DOHH2 (cell line): ENCODE data around the gene MYOZ2.

Experiments
- H3F3A ChIP-seq: fragments of 200-600 bp; sonication (generic), shearing (Covaris generic); 2 replicates; pipeline ENCODE4 v1.6.0; 2016; ENCODE audit warnings: antibody characterized with exemption, mild to moderate bottlenecking; ENCODE audit not compliant: control insufficient read depth, insufficient read depth
- H3K27ac ChIP-seq: fragments of 200-600 bp; sonication (generic); 2 replicates; pipeline ENCODE4 v1.5.1; 2014; ENCODE audit warnings: low read depth, mild to moderate bottlenecking, low read length, moderate library complexity
- H3K27me3 ChIP-seq: fragments of 200-600 bp; sonication (generic); 2 replicates; pipeline ENCODE4 v1.6.1; 2014; ENCODE audit warnings: mild to moderate bottlenecking, low read length, mixed read lengths; ENCODE audit not compliant: control insufficient read depth
- H3K36me3 ChIP-seq: fragments of 200-600 bp; sonication (generic); 2 replicates; pipeline ENCODE4 v1.6.1; 2014; ENCODE audit warnings: mild to moderate bottlenecking, low read length, moderate library complexity, mixed read lengths; ENCODE audit not compliant: control insufficient read depth
- H3K4me1 ChIP-seq: fragments of 200-600 bp; sonication (generic); 2 replicates; pipeline ENCODE4 v1.6.1; 2014; ENCODE audit warnings: mild to moderate bottlenecking, low read length, mixed read lengths; ENCODE audit not compliant: control insufficient read depth
- H3K4me2 ChIP-seq: fragments of 200-600 bp; sonication (generic); 2 replicates; pipeline ENCODE4 v1.6.0; 2014; ENCODE audit warnings: mild to moderate bottlenecking, low read length, moderate library complexity
- H3K4me3 ChIP-seq: fragments of 200-600 bp; sonication (generic); 2 replicates; pipeline ENCODE4 v1.5.1; 2014; ENCODE audit warnings: mild to moderate bottlenecking, low read length, mixed read lengths
- H3K79me2 ChIP-seq: fragments of 200-600 bp; sonication (generic); 2 replicates; pipeline ENCODE4 v1.6.1; 2014; ENCODE audit warnings: mild to moderate bottlenecking, low read length, mixed read lengths; ENCODE audit not compliant: control insufficient read depth
- H3K9me2 ChIP-seq: fragments of 200-600 bp; sonication (generic); replicated peaks from 2 replicates; pipeline ENCODE4 v1.6.1; 2014; ENCODE audit warnings: mild to moderate bottlenecking, low read length, mixed read lengths; ENCODE audit not compliant: control insufficient read depth
- H3K9me3 ChIP-seq: fragments of 200-600 bp; sonication (generic); 2 replicates; pipeline ENCODE4 v1.6.1; 2014; ENCODE audit warnings: antibody characterized with exemption, low read length, mixed read lengths; ENCODE audit not compliant: control insufficient read depth, insufficient read depth
- H4K20me1 ChIP-seq: fragments of 200-600 bp; sonication (generic); 2 replicates; pipeline ENCODE4 v1.6.0; 2014; ENCODE audit warnings: low read depth, mild to moderate bottlenecking, antibody characterized with exemption, low read length, moderate library complexity; ENCODE audit not compliant: control insufficient read depth, insufficient read depth
- CTCF ChIP-seq: fragments of 200-600 bp; sonication (generic); IDR thresholded peaks from one replicate; pipeline ENCODE4 v1.5.1; 2014; ENCODE audit warnings: antibody characterized with exemption, mild to moderate bottlenecking, low read depth, low read length; ENCODE audit not compliant: poor library complexity, severe bottlenecking
- EZH2phosphoT487 ChIP-seq: fragments of 200-600 bp; sonication (generic); IDR thresholded peaks from 2 replicates; pipeline ENCODE4 v1.6.1; 2017; ENCODE audit warnings: borderline replicate concordance, mild to moderate bottlenecking, antibody characterized with exemption, low read length, moderate library complexity, mixed read lengths

Gene MYOZ2

GRCh38 chr4:119125931-119126330, 9.7 kb upstream of the MYOZ2 start:
- Histone ChIP-seq H3K9me2 (no peaks in the 10 kb centered on the region), H3K4me3 (no peak overlapping the region), H3K27ac (no peak overlapping the region), H3K4me1 (peaks cover 19% of the 10 kb centered on the region), H3K27me3 (no peaks in the 10 kb centered on the region), H3K36me3 (no peaks in the 10 kb centered on the region), H3K9me3 (no peaks in the 10 kb centered on the region), H3F3A (no peaks in the 10 kb centered on the region), H4K20me1 (no peaks in the 10 kb centered on the region), H3K4me2 (no peak overlapping the region), H3K79me2 (no peaks in the 10 kb centered on the region)
- TF ChIP-seq EZH2phosphoT487 = no peak

- Histone ChIP-seq H3K36me3 (no peaks in the 10 kb centered on the region), H4K20me1 (no peaks in the 10 kb centered on the region), H3K4me3 (no peak overlapping the region), H3K9me3 (no peaks in the 10 kb centered on the region), H3K27ac (no peak overlapping the region), H3K9me2 (no peaks in the 10 kb centered on the region), H3K4me1 (peaks cover 19% of the 10 kb centered on the region), H3F3A (no peaks in the 10 kb centered on the region), H3K27me3 (no peaks in the 10 kb centered on the region), H3K4me2 (no peak overlapping the region), H3K79me2 (no peaks in the 10 kb centered on the region)
- TF ChIP-seq CTCF (no peak), EZH2phosphoT487 (no peak)
Observed at GRCh38 chr4:119128148-119128547, 7.5 kb upstream of the MYOZ2 start.

- no peak overlapping the region for H3K27ac ChIP-seq
- peaks cover 6% of the 10 kb centered on the region for H3K4me1 ChIP-seq
- TF ChIP-seq EZH2phosphoT487 (no peak), CTCF (no peak)
- H4K20me1 ChIP-seq = no peaks in the 10 kb centered on the region
- no peaks in the 10 kb centered on the region for H3K79me2 ChIP-seq
- H3K27me3 ChIP-seq = no peaks in the 10 kb centered on the region
- no peak overlapping the region for H3K4me3 ChIP-seq
- no peaks in the 10 kb centered on the region for H3F3A ChIP-seq
- H3K9me3 ChIP-seq = no peaks in the 10 kb centered on the region
- no peak overlapping the region for H3K4me2 ChIP-seq
- no peaks in the 10 kb centered on the region for H3K9me2 ChIP-seq
- no peaks in the 10 kb centered on the region for H3K36me3 ChIP-seq
Observed at GRCh38 chr4:119130365-119131065, 5.1 kb upstream of the MYOZ2 start.

GRCh38 chr4:119131164-119131563, 4.5 kb upstream of the MYOZ2 start:
- no peaks in the 10 kb centered on the region for H3K9me3 ChIP-seq
- no peak overlapping the region for H3K4me3 ChIP-seq
- H3K27ac ChIP-seq = no peak overlapping the region
- H3K9me2 ChIP-seq = no peaks in the 10 kb centered on the region
- peaks cover 6% of the 10 kb centered on the region for H3K4me1 ChIP-seq
- no peak overlapping the region for H3K4me2 ChIP-seq
- no peaks in the 10 kb centered on the region for H3F3A ChIP-seq
- H3K36me3 ChIP-seq = no peaks in the 10 kb centered on the region
- no peaks in the 10 kb centered on the region for H3K79me2 ChIP-seq
- TF ChIP-seq CTCF (no peak), EZH2phosphoT487 (no peak)
- H4K20me1 ChIP-seq = no peaks in the 10 kb centered on the region
- no peaks in the 10 kb centered on the region for H3K27me3 ChIP-seq
